GM10266 (cell line): ENCODE measurements around the gene ROBO1.

ENCODE experiments used
- DNase-seq: peaks from one replicate; pipeline ENCODE4 v3.0.0; 2012; ENCODE audit errors: extremely low spot score
- CTCF ChIP-seq: IDR thresholded peaks from 2 replicates; pipeline ENCODE4 v1.5.1; 2012; ENCODE audit warnings: mild to moderate bottlenecking, low read depth; ENCODE audit not compliant: control insufficient read depth, insufficient read depth; ENCODE audit errors: missing control alignments

Gene ROBO1

GRCh38 chr3:78990156-78990555 lies 777.6 kb downstream of the ROBO1 start:
- no peak for DNase-seq
- no peak for TF ChIP-seq CTCF

DNA sequence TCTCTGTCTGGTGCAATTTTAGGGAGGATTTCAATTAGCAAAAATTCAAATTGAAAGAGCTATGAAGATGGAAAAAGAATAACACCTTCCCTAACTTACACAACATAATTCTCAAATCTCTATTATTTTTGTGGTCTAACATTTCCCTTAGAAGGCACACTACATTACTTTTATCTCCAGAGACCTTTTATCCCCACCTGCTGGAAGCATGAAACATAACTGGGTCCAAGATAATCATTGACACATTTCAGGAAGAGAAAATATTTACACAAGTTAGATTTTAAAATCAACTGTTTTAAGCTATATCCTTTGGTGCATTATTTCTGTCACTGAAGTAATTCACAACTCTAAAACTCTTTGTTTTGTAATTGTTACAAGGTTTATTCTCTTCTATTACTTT lies 779.5 kb downstream of the ROBO1 start:
- TF ChIP-seq CTCF: no peak

GRCh38 chr3:78986416-78987101 lies 781.2 kb downstream of the ROBO1 start:
- no peak for DNase-seq
- no peak for TF ChIP-seq CTCF

More for the DNA sequence above, 779.5 kb downstream of the ROBO1 start:
- DNase-seq: no peak

- TF ChIP-seq CTCF: no peak
Measured at GRCh38 chr3:78985981-78986380, 781.8 kb downstream of the ROBO1 start.

DNA sequence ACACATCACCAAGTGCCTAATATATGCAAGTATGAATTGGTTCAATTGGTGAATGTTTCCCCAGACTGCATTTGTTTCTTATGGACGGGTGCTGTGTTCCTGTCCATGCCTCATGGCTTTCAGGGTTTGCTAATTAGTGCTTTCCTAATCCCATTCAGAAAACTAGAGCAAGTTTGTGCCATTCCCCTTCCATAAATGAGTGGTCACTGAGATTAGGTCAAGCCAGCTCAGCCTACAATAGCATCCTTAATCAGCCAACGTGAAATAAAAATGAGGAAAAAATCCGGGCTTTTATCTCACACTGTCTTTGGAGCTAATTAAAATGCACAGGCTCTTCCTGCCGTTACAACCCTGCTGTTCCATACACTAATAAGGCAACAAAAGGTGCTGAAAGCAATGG lies 788.8 kb downstream of the ROBO1 start:
- DNase-seq: no peak

More at GRCh38 chr3:78985981-78986380, 781.8 kb downstream of the ROBO1 start:
- no peak for DNase-seq

DNA sequence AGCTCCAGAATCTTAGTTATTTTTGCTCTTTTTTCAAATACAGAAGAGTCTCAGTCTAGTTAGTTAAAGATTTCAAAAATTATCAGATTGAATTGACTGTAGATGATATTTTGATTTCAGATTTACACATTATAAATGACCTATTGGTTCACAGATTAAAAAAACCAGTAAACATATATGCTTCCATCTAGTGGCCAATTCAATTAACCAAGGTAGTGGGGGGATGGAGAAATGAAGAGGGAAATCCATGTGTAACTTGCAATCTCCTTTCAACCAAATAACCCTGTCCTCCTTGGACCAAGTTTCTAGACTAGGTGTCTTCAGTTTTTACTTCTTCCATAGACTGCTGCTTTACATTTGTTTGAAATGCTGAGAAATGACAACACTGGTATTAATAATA lies 789.8 kb downstream of the ROBO1 start:
- peak; percentile 24 for TF ChIP-seq CTCF
- no peak for DNase-seq

More for the DNA sequence above, 788.8 kb downstream of the ROBO1 start:
- no peak for TF ChIP-seq CTCF

DNA sequence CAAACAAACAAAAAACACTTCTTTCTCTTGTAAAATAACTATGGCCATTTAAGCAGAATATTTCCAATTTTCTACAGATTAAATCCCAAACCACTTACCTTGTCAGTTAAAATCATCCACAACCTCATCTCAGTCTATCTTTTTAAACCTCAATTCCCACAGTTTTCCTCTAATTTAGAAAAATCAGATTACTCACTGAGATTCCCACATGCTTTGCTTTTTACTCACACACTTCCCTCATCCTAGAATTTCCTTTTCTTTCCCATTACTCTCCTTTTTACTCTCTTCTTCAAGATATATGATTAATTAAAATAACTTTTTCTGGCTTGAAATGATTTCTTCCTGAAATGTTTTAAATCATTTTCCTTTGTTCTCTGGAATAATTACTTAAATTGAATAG lies 790.7 kb downstream of the ROBO1 start:
- no peak for TF ChIP-seq CTCF
- DNase-seq: no peak
